ENCODE results near the gene NIFK.
"Not testable (repeated sequence)": the region's sequence is repeated elsewhere in the genome, so short reads cannot be mapped to it uniquely, and the experiment has no call there.

NIFK gene

DNA sequence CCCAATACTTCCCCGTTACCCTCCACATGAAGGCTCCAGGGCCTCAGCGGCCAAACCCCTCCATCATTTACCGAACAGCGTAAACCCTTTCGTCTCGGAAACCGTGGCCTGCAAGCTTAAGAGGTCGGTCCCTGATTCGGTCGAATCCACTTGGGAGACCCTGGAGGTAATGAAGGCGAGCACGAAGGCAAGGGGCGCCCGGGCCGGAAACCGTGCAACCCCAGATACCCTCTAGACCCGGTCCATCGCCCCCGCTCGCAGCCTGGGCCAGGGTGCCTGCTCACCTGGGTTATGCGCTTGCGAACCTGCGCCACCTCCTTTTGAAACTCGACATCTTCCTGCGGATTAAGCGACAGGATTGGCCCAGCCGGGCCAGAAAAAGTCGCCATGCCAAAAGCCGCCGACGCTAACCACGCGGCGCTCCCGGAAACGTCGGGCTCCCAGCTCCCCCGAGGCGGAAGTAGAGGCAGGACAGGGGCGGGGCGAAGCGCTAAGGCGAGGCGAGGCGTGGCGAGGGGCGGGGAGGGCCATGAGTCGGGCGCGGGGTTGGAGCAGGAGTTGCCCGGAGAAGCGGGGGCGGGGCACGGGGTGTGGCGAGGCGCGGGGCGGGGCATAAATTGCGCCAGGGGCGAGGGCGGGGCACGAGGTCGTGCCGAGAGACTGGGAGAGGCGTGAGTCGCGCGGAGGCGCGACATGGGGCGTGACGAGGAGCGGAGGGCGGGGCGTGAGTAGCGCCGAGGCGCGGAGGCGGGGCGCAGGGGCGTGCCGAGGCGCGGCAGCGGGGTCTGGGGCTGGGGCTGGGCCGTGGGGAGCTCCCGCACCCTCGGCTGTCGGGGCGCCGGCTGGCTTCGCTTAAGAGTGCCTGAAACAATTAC lies at the start of gene NIFK:
Gene NIFK, minus strand, starts transcription at position 414 of the 875 bp plus-strand sequence. Its CDS starts 25 bp downstream, at position 389.
- DNase-seq, result peak; percentile 100

DNA sequence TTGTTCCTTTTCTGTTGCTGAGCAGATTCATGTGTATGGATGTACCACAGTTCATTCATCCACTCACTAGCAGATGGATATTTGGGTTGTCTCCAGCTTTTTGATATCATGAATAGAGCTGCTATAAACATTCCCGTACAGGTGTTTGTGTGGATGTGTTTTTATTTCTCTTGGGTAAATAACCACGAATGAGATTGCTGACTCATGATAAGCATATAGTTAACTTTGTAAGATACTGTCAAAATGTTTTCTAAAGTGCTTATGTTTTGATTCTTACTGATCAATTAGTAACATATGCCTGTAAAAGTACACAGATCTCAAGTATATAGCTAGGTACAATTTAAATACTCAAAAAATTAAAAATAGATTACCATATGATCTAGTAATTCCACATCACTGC lies 46.5 kb upstream of the NIFK start:
- no peak for DNase-seq

DNA sequence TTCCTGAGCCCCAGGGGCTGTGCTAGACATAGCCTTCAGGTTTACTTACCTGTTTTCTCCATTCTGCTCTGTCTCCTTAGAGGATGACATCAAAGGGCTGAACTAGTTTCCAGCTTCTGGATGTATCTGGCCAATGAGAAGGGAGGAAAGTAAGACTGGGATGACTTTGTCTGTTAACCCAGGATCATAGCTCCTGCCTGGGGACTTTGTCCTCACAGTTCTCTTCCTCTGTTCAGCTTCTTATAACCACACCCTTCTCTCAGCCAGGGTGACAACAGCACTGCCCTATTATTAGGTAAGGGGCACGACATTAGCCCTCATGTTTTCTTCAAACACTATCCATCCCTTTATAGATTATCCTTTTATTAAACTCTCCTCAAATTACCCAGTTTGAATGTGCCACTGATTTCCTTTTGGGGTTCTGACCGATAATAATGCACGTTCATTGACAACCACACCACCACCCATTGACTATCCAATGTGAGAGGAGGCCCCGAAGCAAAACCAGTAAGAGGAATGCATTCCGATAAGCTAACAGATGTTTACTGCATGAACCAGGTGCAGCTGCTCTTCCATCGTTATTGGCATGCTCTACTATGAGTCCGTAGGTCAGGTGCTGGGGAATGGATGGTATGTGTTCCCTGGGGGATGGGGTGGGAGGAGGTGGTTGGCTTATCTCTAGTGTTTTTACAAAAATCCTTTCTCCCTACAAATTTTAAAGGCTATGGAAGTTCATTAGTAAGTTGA lies 42.2 kb upstream of the NIFK start:
- no peak for DNase-seq

DNA sequence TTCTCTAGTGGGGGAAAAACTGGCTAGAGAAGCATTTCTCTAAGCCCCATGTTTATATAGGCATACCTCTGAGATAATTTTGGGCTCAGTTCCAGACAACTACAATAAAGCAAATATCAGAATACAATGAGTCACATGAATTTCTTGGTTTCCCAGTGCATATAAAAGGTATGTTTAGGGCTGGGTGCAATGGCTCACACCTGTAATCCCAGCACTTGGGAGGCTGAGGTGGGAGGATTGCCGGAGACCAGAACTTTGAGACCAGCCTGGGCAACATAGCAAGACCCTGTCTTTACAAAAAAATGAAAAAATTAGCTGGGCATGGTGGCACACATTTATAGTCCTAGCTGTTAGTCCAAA lies 41.0 kb upstream of the NIFK start:
- no peak for DNase-seq

DNA sequence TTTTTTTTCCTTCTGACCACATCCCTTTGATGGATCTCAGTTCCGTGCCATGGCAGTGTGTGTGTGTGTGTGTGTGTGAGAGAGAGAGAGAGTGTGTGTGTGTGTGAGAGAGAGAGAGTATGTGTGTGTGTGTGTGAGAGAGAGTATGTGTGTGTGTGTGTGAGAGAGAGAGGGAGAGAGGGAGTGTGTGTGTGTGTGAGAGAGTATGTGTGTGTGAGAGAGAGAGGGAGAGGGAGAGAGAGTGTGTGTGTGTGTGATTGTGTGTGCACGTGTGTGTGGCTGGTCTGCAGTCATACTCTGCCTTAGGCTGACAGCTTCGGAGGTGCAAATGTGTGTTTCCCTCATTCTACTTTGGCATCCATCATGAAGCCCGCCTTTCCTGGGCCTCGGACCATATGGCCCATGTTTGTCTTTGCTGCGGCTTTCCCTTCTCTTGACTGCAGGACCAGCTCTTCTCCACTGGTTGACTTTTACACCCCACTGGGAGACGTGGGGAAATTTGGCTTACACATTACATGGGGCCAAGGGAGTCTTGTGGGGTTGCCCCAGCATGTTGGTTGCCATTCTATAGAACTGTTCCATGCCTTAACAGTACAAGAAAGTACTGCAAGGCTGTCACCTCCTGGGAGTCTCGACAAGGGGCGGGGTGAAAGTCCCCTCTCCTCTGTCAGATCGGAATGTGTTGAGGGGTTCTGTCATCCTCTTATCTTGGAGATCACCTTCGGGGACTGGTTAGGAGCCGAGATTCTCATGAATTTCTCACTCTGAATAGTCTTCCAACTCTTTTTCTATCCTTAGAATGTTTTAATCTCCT lies 40.4 kb upstream of the NIFK start:
- DNase-seq, result no peak

DNA sequence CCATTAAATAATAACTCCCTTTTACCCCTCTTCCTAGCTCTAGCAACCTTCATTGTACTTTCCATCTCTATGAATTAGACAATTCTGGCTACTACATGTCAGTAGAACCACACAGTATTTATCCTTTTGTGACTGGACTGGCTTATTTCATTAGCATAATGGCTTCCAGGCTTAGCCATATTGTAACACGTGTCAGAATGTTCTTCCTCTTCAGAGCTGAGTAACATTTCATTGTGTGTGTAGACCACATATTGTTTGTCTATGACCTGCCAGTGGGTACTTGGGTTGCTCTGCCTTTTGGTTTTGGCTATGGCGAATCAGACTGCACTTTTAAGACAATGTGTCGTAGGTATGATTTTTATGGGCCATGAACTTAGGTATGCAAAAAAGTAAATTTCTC lies 39.7 kb upstream of the NIFK start:
- DNase-seq, result no peak

DNA sequence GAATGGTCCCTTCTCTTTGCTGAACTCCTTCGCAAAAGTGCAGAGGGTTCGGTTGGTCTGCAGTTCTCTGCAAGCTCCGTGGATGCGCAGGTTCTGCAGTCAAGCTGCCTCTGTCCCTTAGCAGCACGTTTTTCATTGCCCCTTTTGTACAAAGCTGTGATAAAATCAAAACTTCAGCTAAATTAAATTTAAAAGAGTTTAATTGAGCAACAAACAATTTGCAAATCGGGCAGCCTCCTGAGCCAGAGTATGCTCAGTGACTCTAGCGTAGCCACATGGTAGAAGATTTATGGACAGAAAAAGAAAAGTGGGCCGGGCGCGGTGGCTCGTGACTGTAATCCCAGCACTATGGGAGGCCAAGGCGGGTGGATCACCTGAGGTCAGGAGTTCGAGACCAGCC lies 37.6 kb upstream of the NIFK start:
- DNase-seq, result no peak

DNA sequence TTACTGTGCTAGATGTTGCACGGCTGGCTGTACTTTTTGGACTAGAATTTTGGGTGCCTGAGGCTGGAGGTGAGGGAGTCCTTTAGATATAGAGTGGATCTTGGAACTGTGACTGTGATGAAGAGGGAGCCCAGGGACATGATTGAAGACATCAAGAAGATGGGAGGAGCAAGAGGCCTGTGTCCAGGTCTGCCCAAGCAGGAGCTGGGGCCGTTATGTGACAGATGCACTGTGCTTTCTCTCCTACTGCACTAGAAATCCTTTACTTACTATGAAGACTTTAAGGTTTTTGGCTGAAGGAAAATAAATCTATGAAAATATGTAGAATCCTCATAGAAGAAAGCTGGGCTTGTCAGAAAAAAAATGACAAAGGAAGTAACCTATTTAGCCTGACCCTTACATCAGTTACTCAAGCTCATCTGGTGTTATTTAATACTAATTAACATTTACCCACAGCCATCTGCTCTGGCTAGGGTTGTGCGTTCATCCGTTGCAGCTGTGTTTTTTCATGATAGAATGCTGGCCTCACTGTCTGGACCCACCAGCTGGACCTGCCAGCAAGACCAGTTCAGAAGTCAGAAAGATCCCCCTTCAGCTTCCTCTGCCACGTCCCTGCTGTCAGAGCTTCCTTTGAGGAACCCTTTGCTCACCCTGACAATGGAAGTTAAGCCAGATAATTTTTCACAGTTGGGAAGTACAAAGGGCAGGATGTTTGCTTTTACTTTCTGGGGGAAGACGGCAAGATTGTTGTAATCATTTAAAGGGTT lies 35.5 kb upstream of the NIFK start:
- no peak for DNase-seq

DNA sequence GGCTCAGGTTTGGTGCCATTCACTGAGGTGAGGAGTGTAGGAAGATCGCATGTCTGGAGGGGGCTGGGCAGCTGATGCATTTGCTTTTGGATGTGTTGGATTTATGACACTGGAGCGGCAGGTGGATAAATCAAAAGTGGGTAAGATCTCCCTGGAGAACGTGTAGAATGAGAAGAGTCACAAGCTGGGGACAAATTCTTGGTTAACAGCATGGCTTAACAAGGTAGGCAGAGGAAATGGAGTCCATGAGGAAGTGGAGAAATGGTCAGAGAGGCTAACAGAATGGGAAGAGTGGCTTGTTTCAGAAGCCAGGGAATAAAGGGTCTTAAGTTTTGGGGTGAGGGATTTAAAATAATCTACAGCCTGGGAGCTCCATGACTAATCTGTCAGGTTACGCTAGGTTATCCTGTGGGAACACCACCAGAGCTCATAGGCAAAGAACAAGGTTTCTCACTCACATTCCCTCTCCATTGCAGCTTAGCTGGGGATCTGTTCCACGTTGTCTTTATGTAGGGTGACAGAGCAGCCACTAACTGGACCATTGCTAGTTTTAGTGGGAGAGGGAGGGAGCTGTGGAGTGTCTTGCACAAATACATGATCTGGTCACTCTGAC lies 31.6 kb upstream of the NIFK start:
- DNase-seq, result no peak

DNA sequence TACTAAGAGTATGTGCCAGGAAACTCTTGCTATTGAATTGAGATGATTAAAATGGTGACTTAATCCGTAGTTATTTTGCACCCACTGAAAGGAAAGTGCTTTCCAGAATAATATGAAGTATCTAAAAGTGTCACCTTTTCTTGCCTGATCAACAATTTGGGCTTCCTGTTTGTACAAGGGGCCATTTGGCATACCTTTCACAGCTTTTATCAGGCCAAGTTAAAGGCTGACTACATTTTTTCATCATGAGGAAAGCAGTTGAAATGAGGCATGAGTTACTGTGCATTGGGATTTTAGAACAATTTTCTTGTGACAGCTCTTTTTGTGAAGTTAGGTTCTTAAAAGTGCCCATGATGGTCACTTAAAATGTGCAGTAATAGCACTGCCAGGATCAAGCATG lies 29.9 kb upstream of the NIFK start:
- DNase-seq, result no peak

DNA sequence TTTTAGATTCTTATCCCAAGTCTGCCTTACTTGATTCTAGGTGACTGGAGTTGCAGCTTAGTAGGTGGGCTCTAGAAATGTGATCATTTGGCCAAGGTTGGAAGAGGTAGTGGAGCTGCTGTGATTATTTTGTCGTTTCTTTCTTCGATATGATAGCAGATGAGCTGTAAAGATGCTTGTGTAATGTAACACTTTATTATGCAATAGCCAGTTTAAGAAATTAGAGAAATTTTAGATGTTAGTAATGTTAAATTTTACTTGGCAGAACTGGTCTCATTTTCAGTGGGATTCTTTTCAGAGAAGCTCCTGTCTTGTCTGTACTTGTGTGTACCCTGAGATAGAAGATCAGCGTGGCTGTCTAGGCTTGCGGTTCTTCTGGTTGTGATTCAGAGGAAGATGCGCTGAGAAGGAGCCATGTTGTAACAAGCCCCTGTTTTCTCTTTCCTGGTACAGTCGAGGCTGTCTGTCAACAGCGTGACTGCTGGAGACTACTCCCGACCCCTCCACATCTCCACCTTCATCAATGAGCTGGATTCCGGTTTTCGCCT lies 28.1 kb upstream of the NIFK start:
- DNase-seq, result no peak

DNA sequence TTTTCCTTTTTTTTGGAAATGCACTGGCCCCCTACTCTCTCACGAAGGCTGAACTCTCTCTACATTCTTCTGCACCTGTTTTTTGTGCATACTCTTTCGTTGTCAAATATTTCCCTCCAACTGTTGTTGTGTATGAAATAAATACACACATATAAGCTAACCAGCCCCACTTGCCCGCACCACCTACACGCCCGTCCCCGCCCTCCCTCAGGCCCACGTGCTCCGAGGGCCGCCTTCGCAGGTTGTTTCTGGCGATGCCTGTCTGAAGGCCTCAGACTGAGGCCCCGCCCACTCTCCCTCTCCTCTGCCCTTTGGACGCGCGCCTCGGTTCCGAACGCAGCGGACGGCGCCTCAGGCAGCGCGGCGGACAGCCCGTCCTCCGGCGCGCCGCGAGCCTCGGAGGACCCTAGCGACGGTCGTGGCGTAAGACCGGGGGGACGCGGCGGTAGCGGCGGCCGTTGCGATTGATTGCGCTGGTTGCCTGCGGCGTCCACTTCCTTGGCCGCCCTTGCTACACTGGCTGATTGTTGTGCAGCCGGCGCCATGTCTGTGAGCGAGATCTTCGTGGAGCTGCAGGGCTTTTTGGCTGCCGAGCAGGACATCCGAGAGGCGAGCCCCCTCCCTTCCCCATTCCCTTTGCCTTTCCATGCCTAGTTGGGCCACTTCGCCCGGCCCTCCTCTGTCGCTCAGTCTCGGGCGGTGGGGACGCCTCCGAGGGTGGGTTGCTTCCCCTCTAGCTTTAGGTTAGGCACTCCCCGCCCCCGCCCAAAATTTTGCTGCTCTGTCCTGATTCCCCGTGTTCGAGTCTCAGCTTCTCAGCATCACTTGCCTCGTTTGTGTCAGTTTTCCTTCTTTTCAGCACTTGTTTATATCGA lies 18.8 kb upstream of the NIFK start, which contains the start of gene TSN:
Gene TSN, plus strand, starts transcription at position 415 of the 875 bp plus-strand sequence. Its CDS starts 129 bp downstream, at position 544.
- DNase-seq, result peak; percentile 97

DNA sequence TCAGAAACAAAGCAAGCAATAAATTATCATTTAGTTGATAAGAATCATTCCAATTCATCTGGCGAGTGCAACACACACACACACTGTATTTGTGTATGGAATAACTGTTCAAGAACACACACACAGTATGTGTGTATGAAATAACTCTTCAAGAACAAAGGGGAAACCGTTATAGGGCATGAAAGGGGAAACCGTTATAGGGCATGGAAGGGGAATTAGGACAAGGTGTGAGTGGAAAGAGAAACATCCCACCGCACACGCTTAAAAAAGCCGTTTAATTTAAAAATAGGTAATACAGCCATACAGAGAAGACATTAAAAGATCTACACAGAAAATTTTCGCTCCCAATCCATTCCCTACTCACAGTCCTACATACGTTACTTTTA lies 18.2 kb upstream of the NIFK start:
- DNase-seq, result no peak

DNA sequence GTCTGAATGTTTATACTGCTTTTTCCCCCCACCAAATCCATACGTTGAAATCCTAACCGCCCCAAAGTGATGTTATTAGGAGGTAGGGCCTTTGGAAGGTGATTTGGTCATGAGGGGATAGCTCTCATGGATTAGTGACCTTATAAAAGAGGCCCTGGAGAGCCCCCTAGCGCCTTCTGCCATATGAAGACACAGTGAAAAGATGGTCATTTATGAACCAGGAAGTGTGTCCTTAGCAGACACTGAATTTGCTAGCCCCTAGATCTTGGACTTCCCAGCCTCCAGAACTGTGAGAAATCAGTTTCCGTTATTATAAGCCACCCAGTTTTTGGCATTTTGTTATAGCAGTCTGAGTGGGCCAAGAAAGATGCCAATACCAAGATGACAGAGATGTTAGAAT lies 11.5 kb upstream of the NIFK start:
- DNase-seq, result no peak

DNA sequence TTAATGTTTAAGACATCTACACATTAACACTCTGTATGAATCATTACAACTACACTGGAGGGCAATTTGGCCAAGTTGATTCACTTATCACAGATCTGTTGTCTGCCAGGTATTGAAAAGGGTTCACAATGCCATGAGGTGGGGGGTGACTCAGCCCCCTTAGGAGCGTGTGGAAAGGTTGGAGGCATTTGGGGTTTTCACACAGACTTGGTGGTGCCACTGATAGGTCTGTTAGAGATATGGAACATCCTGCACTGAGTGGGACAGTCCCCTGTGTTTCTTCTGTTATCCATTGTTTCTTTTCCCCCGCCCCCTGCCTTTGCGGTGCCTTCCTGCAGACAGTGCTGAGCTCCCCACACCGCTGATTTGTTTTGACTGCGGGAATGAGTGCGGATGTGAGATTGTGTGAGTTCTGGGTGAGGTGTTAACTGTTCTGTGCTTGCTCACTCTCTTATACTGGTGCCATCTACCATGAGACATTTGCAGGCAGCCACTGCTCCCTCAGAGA lies 9.4 kb upstream of the NIFK start:
- peak; percentile 11 for DNase-seq

DNA sequence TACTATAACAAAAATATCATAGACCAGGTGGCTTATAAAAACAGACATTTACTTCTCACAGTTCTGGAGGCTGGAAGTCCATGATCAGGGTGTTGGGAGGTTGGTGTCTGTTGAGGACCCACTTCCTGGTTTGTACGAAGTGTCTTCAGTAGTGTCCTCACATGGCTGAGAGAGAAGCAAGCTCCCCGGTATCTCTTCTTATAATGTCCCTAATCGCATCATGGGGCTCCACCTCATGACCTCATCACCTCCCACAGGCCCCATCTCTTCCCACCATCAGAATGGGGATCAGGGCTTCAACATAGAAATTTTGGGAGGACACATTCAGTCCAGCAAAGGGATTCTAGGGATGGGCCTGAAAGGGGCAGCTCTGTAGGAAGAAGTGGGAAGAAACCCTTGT lies 4.8 kb upstream of the NIFK start:
- DNase-seq, result no peak

DNA sequence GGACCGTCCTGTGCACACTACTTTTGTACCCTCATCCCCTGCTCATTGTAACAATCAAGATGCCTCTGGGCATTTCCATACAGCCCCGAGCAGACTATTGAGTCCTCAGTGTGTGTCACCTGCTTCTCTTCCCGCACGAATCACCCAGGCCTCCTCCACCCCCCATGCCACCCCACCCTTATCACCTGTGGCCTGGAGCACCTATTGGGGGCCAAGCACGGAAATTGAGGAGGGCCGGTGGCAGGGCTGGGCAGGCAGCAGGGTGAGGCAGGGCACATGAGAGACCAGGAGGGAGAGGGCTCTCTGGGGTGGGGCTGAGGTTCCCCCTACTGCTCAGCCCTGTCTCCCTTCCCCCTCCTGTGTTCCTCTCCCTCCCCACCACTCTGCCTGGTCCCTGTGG lies 4.3 kb upstream of the NIFK start:
- no peak for DNase-seq

DNA sequence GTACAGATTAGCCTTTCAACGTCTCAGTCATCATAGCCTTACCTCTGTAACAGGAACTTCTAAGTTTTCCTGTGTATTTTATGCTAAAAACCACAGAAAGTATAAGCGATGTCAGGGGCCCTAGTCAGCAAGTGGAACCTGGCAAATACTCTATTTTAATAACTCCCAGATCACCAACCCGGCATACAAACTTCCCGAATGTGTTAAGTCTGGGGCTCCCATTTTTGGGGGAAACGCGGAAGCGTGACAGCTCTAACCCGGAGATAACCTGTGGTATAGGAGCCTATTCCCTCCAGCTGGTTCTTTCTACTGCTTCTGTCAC lies 574 bp downstream of the NIFK start:
- DNase-seq, result no peak

DNA sequence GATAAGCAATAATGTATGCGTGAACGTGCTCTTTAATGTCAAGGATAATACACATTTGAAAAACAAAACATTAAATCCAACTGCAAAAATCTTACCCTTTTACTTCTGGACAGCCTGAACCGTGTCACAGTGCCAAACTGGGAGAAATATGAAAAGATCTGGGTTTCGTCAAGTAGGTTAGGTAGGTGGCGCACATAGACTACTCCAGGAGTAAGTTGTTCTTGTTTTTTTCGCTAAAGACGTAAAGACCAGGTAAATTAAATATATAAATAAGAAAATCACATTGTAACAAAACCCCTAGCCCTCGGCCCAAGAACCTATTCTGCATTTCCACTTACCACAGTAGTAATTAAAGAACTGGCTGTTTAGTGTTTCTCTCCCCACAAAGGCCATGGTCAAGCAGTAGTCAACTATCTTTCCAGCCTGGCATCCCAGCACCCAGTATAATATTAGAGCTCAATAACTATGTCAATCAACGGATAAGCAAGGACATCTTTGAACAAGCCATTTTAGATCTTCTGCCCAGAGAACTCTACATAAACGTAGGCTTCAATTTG lies 1.1 kb downstream of the NIFK start:
- DNase-seq, result peak; percentile 21

DNA sequence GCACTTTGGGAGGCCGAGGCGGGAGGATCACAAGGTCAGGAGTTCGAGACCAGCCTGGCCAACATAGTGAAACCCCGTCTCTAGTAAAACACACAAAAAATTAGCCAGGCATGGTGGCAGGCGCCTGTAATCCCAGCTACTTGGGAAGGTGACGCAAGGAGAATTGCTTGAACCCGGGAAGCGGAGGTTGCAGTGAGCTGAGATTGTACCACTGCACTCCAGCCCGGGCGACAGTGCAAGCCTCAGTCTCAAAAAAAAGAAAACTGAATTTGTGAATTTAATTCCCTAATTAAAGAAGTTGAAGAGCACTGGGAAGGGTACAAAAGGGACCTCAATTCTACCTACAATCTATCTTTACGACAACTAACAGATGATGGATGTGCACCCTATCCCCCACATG lies 2.1 kb downstream of the NIFK start:
- DNase-seq, result not testable (repeated sequence)
